ENCODE results near the gene PDS5B. TPM values are rescaled to one million over a fixed set of nuclear protein-coding genes. Genes with fewer than 3 reads are reported as not detected.
A peak's percentile ranks its signal among the peaks of the same experiment; 100 is the strongest.

The PDS5B gene
- total and polyA plus RNA-seq, 9 of the 15 experiments (the other 6 are each of a cell fraction or from before 2014, with no cell fraction given), result 6.2 to 23.7 (median 13.1) TPM

DNA sequence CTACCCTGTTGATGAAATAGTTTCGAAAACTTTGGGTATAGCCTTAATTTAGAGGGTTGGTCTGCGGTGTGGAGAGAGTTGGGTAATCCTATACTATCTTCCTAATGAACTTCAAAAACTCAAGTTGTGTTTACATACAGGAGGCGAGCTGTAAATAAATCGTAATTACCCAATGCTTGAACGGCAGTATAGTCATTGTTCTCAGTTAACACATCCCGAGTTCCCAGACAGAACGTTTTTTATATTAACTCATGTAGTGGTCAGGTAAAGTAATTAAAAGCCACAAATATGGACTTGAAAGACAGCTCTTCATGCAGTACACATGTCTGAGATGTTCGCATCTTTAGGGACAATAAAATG lies 1.5 kb downstream of the PDS5B start (continued):
- TF ChIP-seq, protein P1, sequence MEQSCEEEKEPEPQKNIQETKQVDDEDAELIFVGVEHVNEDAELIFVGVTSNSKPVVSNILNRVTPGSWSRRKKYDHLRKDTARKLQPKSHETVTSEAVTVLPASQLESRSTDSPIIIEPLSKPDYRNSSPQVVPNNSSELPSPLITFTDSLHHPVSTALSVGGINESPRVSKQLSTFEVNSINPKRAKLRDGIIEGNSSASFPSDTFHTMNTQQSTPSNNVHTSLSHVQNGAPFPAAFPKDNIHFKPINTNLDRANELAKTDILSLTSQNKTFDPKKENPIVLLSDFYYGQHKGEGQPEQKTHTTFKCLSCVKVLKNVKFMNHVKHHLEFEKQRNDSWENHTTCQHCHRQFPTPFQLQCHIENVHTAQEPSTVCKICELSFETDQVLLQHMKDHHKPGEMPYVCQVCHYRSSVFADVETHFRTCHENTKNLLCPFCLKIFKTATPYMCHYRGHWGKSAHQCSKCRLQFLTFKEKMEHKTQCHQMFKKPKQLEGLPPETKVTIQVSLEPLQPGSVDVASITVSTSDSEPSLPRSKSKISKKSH (CRISPR knock-in tag; IDR thresholded peaks at IDR 0.05), result no peak
- TF ChIP-seq EZH2 (IDR thresholded peaks at IDR 0.05; ENCODE audit: borderline replicate concordance, low read depth, low read length) (no peak), TSC22D4 (tag; IDR thresholded peaks at IDR 0.05) (no peak)

DNA sequence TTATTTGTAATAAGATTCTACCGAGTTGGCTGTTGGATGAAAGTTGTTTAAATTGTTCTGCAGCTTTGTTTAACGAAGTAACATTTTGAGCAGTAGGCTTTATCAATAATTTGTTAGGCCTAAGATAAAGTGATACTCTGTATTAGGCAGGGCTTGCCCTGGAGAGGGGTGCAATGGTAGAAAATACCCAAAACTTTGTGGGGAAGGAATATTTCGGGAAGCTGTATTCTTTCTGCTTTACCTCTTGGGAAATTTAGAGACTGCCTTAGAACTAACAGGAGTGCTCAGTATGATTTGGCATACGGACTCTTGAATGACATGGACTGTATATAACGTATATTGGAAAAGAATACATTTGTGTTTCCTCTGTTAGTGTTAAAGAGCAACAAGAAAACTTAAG lies 2.5 kb downstream of the PDS5B start:
- peaks cover 63% of the 10 kb centered on the region for H3K79me2 ChIP-seq (ENCODE audit: control insufficient read depth, insufficient read depth, low read length)
- H3K9me1 ChIP-seq (ENCODE audit: control insufficient read depth, insufficient read depth, low read length), result no peaks in the 10 kb centered on the region
- WGBS (ENCODE audit: insufficient coverage, low coverage, missing lambda C conversion rate), result 12% methylated on average over 5 of the region's 5 CpGs
- TF ChIP-seq ZNF408 (CRISPR knock-in tag; IDR thresholded peaks at IDR 0.05; ENCODE audit: low read depth), result no peak
- TF ChIP-seq, protein P2, sequence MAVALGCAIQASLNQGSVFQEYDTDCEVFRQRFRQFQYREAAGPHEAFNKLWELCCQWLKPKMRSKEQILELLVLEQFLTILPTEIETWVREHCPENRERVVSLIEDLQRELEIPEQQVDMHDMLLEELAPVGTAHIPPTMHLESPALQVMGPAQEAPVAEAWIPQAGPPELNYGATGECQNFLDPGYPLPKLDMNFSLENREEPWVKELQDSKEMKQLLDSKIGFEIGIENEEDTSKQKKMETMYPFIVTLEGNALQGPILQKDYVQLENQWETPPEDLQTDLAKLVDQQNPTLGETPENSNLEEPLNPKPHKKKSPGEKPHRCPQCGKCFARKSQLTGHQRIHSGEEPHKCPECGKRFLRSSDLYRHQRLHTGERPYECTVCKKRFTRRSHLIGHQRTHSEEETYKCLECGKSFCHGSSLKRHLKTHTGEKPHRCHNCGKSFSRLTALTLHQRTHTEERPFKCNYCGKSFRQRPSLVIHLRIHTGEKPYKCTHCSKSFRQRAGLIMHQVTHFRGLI (CRISPR knock-in tag; IDR thresholded peaks at IDR 0.05), result no peak
- TF ChIP-seq, protein P3, sequence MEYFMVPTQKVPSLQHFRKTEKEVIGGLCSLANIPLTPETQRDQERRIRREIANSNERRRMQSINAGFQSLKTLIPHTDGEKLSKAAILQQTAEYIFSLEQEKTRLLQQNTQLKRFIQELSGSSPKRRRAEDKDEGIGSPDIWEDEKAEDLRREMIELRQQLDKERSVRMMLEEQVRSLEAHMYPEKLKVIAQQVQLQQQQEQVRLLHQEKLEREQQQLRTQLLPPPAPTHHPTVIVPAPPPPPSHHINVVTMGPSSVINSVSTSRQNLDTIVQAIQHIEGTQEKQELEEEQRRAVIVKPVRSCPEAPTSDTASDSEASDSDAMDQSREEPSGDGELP (CRISPR knock-in tag; IDR thresholded peaks at IDR 0.05; ENCODE audit: borderline replicate concordance), result no peak
- TF ChIP-seq ZFP30 (CRISPR knock-in tag; IDR thresholded peaks at IDR 0.05; ENCODE audit: borderline replicate concordance), result no peak
- TF ChIP-seq C11orf30 (IDR thresholded peaks at IDR 0.05; ENCODE audit: low read depth), result no peak
- TF ChIP-seq SRF (CRISPR knock-in tag; IDR thresholded peaks at IDR 0.05), result no peak
- TF ChIP-seq MYC (IDR thresholded peaks at IDR 0.05; ENCODE audit: low read depth, low read length), result no peak
- TF ChIP-seq MYC (CRISPR knock-in tag; IDR thresholded peaks at IDR 0.05; ENCODE audit: borderline replicate concordance, low read depth), result no peak
- TF ChIP-seq RUNX1 (IDR thresholded peaks at IDR 0.05; ENCODE audit: low read depth), result no peak
- TF ChIP-seq POU5F1 (IDR thresholded peaks at IDR 0.05; ENCODE audit: borderline replicate concordance, low read depth, low read length, partially characterized antibody), result no peak
- TF ChIP-seq, protein P4, sequence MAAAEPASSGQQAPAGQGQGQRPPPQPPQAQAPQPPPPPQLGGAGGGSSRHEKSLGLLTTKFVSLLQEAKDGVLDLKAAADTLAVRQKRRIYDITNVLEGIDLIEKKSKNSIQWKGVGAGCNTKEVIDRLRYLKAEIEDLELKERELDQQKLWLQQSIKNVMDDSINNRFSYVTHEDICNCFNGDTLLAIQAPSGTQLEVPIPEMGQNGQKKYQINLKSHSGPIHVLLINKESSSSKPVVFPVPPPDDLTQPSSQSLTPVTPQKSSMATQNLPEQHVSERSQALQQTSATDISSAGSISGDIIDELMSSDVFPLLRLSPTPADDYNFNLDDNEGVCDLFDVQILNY (CRISPR knock-in tag; IDR thresholded peaks at IDR 0.05), result no peak
- TF ChIP-seq SUPT5H (IDR thresholded peaks at IDR 0.05), result no peak
- no peak for TF ChIP-seq SETDB1 (IDR thresholded peaks at IDR 0.05; ENCODE audit: low read length)
- in situ Hi-C loops (cut with MboI) (loop anchor here (10.0 kb wide), 1 partner anchor 66 kb away; no protein-coding TSS in a partner anchor), intact Hi-C loops (cut with micrococcal nuclease) (loop anchor here (5.0 kb wide), 3 partner anchors 84 to 1134 kb away; no protein-coding TSS in a partner anchor)
- peak overlapping the region; percentile 23; the same call in 1 of the 2 replicates for H3K4me2 ChIP-seq (ENCODE audit: insufficient read depth, low read length)
- CTCF ChIA-PET (ENCODE audit: low intra/inter-chr PET ratio), result no interaction called here
- no peak overlapping the region for H2AFZ ChIP-seq (ENCODE audit: low read depth, low read length)
- no peaks in the 10 kb centered on the region for H3K9me3 ChIP-seq (replicated peaks; ENCODE audit: control insufficient read depth, insufficient read depth, low read depth, low read length)
- DNase-seq (ENCODE audit: extremely low read depth in 1 of 4, low spot score in 3 of 4) (no peak), ATAC-seq (no peak), FAIRE-seq (no peak)
- peak overlapping the region in 1 of 2 experiments; percentile 31; a peak in 2 of 4 replicates for H3K9ac ChIP-seq (ENCODE audit: insufficient read depth in 1 of 2, low read depth in 2 of 2, low read length in 2 of 2)
- peak overlapping the region; percentile 1; the same call in 1 of the 2 replicates for H3K4me3 ChIP-seq
- BruUV-seq (replicated peaks), result no TSS peak
- H3K27me3 ChIP-seq (ENCODE audit: control insufficient read depth in 2 of 2, insufficient read depth in 2 of 2, low read length in 2 of 2), result no peaks in the 10 kb centered on the region
- H3K27ac ChIP-seq (ENCODE audit: extremely low read depth, low read depth, low read length), result no peak overlapping the region
- POLR2A ChIA-PET, result interaction anchor here (0.6 kb wide), 1 partner anchor 12 kb away, joined by 4 read pairs; no protein-coding TSS in a partner anchor
- no peaks in the 10 kb centered on the region for H3K36me3 ChIP-seq (ENCODE audit: control insufficient read depth, insufficient read depth, low read length)
- peaks cover 11% of the 10 kb centered on the region; the same call in 1 of the 2 replicates for H4K20me1 ChIP-seq (replicated peaks; ENCODE audit: control insufficient read depth, insufficient read depth, low read length)
- H3K4me1 ChIP-seq (replicated peaks in 1 of 2; ENCODE audit: control insufficient read depth in 2 of 2, insufficient read depth in 2 of 2, low read length in 2 of 2), result peaks cover 2 to 9% of the 10 kb centered on the region in 2 experiments; a peak in 3 of 5 replicates
